ENCODE data around the gene STRBP.

The STRBP gene

DNA sequence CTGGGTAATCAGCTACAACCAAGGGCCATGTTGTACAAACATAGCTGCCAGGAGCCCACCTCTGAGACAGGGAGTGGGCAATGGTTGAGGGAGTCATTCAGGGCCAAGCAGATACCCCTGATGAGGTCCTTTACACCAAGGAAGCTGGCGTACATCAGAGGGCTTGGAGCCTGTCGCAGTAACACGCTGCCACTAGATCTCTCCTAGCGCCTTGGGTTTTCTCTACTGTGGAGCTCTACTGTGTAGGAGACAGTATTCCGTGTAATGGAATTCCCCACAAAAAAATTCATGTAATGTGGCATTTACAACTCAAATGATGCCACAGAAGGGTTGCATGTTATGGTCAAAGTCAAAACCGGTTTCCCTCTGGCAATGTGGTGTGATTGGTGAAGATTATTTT lies 46.2 kb upstream of the STRBP start:
- H3K27ac ChIP-seq (replicated peaks) = no peak overlapping the region
- no peak for DNase-seq (ENCODE audit: low read depth in 1 of 2, low spot score in 1 of 2)
- H3K4me3 ChIP-seq (replicated peaks; ENCODE audit: insufficient read depth, low read length) = no peak overlapping the region
- no peaks in the 10 kb centered on the region for H3K27me3 ChIP-seq (ENCODE audit: insufficient read depth, poor library complexity, severe bottlenecking)
- TF ChIP-seq, protein P1, sequence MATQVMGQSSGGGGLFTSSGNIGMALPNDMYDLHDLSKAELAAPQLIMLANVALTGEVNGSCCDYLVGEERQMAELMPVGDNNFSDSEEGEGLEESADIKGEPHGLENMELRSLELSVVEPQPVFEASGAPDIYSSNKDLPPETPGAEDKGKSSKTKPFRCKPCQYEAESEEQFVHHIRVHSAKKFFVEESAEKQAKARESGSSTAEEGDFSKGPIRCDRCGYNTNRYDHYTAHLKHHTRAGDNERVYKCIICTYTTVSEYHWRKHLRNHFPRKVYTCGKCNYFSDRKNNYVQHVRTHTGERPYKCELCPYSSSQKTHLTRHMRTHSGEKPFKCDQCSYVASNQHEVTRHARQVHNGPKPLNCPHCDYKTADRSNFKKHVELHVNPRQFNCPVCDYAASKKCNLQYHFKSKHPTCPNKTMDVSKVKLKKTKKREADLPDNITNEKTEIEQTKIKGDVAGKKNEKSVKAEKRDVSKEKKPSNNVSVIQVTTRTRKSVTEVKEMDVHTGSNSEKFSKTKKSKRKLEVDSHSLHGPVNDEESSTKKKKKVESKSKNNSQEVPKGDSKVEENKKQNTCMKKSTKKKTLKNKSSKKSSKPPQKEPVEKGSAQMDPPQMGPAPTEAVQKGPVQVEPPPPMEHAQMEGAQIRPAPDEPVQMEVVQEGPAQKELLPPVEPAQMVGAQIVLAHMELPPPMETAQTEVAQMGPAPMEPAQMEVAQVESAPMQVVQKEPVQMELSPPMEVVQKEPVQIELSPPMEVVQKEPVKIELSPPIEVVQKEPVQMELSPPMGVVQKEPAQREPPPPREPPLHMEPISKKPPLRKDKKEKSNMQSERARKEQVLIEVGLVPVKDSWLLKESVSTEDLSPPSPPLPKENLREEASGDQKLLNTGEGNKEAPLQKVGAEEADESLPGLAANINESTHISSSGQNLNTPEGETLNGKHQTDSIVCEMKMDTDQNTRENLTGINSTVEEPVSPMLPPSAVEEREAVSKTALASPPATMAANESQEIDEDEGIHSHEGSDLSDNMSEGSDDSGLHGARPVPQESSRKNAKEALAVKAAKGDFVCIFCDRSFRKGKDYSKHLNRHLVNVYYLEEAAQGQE (IDR thresholded peaks at IDR 0.05; ENCODE audit: insufficient replicate concordance, low read depth) = no peak
- TF ChIP-seq POLR2AphosphoS5 (IDR thresholded peaks at IDR 0.05; ENCODE audit: low read depth) (no peak), GABPA (IDR thresholded peaks at IDR 0.05; ENCODE audit: low read depth) (no peak), SPI1 (IDR thresholded peaks at IDR 0.05; ENCODE audit: borderline replicate concordance, low read depth) (no peak)
- TF ChIP-seq, protein P2, sequence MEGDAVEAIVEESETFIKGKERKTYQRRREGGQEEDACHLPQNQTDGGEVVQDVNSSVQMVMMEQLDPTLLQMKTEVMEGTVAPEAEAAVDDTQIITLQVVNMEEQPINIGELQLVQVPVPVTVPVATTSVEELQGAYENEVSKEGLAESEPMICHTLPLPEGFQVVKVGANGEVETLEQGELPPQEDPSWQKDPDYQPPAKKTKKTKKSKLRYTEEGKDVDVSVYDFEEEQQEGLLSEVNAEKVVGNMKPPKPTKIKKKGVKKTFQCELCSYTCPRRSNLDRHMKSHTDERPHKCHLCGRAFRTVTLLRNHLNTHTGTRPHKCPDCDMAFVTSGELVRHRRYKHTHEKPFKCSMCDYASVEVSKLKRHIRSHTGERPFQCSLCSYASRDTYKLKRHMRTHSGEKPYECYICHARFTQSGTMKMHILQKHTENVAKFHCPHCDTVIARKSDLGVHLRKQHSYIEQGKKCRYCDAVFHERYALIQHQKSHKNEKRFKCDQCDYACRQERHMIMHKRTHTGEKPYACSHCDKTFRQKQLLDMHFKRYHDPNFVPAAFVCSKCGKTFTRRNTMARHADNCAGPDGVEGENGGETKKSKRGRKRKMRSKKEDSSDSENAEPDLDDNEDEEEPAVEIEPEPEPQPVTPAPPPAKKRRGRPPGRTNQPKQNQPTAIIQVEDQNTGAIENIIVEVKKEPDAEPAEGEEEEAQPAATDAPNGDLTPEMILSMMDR (IDR thresholded peaks at IDR 0.05; ENCODE audit: insufficient read depth, low read length) = no peak

DNA sequence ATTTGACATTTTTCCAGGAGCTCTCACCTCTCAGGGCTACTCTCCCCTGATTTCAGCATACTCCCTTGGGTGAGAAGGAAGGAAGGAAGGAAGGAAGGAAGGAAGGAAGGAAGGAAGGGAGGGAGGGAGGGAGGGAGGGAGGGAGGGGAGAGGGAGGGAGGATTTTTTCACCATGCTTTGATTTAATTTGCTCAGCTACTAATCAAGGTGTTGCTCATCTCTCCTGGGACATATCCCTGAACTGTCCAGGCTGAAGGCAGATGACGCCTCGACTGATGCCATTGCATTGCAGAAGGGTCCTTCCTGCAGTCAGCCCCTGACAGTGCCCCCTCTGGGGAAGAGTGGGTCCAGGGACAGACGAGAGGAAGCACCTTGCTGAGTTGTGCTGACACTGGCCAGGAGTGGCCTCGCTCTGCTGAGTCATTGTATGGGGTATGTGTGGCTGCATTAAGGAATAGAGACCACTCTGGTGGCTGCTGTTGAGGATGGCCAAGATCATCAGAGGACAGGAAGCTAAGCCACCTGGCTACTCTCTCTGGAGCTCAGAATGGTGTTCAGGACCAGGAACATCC lies 44.0 kb upstream of the STRBP start:
- H3K4me3 ChIP-seq (replicated peaks; ENCODE audit: insufficient read depth, low read length) = no peak overlapping the region
- no peaks in the 10 kb centered on the region for H3K27me3 ChIP-seq (ENCODE audit: insufficient read depth, poor library complexity, severe bottlenecking)
- DNase-seq (ENCODE audit: low read depth in 1 of 2, low spot score in 1 of 2) = no peak
- TF ChIP-seq SPI1 (IDR thresholded peaks at IDR 0.05; ENCODE audit: borderline replicate concordance, low read depth) = no peak
- TF ChIP-seq POLR2AphosphoS5 (IDR thresholded peaks at IDR 0.05; ENCODE audit: low read depth) = no peak
- TF ChIP-seq, protein P1 (IDR thresholded peaks at IDR 0.05; ENCODE audit: insufficient replicate concordance, low read depth) = no peak
- TF ChIP-seq, protein P2 (IDR thresholded peaks at IDR 0.05; ENCODE audit: insufficient read depth, low read length) = no peak
- no peak for TF ChIP-seq GABPA (IDR thresholded peaks at IDR 0.05; ENCODE audit: low read depth)
- H3K27ac ChIP-seq (replicated peaks) = no peak overlapping the region

DNA sequence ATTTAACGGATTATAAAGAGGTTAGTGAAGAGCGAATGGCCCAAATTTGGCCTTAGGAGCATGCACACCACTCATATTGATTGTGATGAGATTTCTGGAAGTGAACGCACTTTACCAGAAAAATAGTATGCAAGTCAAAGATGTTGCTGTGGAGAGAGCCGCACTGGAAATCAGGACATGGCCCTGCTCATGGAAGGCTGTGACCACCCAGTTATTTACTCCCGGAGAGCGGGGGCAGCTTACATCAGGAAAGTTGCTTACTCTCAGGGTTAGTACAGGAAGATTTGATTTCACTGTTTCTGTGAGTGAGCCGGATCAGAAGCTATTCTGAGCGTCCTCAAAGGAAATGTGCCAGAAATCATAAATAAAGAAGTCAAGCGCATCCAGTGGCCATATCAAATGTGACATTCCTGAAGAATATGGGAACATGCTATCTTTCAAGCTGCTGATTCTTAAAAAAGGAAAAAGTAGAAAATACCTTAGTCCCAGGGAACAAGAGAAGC lies 42.9 kb upstream of the STRBP start:
- Histone ChIP-seq H3K27me3 (ENCODE audit: insufficient read depth, poor library complexity, severe bottlenecking) (no peaks in the 10 kb centered on the region), H3K4me3 (replicated peaks; ENCODE audit: insufficient read depth, low read length) (no peak overlapping the region), H3K27ac (replicated peaks) (no peak overlapping the region)
- no peak for TF ChIP-seq SPI1 (IDR thresholded peaks at IDR 0.05; ENCODE audit: borderline replicate concordance, low read depth)
- TF ChIP-seq POLR2AphosphoS5 (IDR thresholded peaks at IDR 0.05; ENCODE audit: low read depth) = no peak
- no peak for TF ChIP-seq GABPA (IDR thresholded peaks at IDR 0.05; ENCODE audit: low read depth)
- TF ChIP-seq, protein P1 (IDR thresholded peaks at IDR 0.05; ENCODE audit: insufficient replicate concordance, low read depth) = no peak
- TF ChIP-seq, protein P2 (IDR thresholded peaks at IDR 0.05; ENCODE audit: insufficient read depth, low read length) = no peak
- DNase-seq (ENCODE audit: low read depth in 1 of 2, low spot score in 1 of 2) = no peak

Data from HL-60 (cell line).